HG03039 (cell line): Measurements from ENCODE around the gene UBTD1.

ENCODE experiments used
- ATAC-seq: cut with Tn5 transposase; IDR thresholded peaks from one replicate; pipeline ENCODE4 v1.9.1; 2021; ENCODE audit warnings: mild to moderate bottlenecking, moderate library complexity; ENCODE audit not compliant: unreplicated experiment

Gene UBTD1

GRCh38 chr10:97580421-97581367 lies 82.0 kb downstream of the UBTD1 start:
- no peak for ATAC-seq

- ATAC-seq, result no peak
Observed at GRCh38 chr10:97582169-97582568, 83.4 kb downstream of the UBTD1 start.

- no peak for ATAC-seq
Observed at GRCh38 chr10:97583476-97583875, 84.8 kb downstream of the UBTD1 start.

- no peak for ATAC-seq
Observed at GRCh38 chr10:97584060-97584797, 85.5 kb downstream of the UBTD1 start, which contains the start of gene HOGA1. Gene HOGA1 (plus strand): TSS chr10:97584389. CDS start chr10:97584704, 315 bp downstream.

- ATAC-seq, result no peak
Observed at GRCh38 chr10:97584798-97585438, 86.2 kb downstream of the UBTD1 start.

GRCh38 chr10:97585439-97585811 lies 86.7 kb downstream of the UBTD1 start:
- no peak for ATAC-seq

GRCh38 chr10:97587183-97587582 lies 88.5 kb downstream of the UBTD1 start:
- ATAC-seq, result no peak

- ATAC-seq, result no peak
Observed at GRCh38 chr10:97589479-97589878, 90.8 kb downstream of the UBTD1 start, which contains the start of gene C10orf62. Gene C10orf62 (plus strand): TSS chr10:97589721. CDS start chr10:97589898, 177 bp downstream.

GRCh38 chr10:97590082-97590747 lies 91.5 kb downstream of the UBTD1 start:
- no peak for ATAC-seq

- no peak for ATAC-seq
Observed at GRCh38 chr10:97590748-97591495, 92.2 kb downstream of the UBTD1 start.

- no peak for ATAC-seq
Observed at GRCh38 chr10:97593421-97593820, 94.7 kb downstream of the UBTD1 start.

- no peak for ATAC-seq
Observed at GRCh38 chr10:97596101-97597082, 97.7 kb downstream of the UBTD1 start.

GRCh38 chr10:97597778-97598177 lies 99.1 kb downstream of the UBTD1 start:
- ATAC-seq, result no peak

- no peak for ATAC-seq
Observed at GRCh38 chr10:97598407-97599271, 99.9 kb downstream of the UBTD1 start.

GRCh38 chr10:97599272-97599619 lies 100.5 kb downstream of the UBTD1 start:
- no peak for ATAC-seq

- ATAC-seq, result no peak
Observed at GRCh38 chr10:97600616-97601015, 101.9 kb downstream of the UBTD1 start.

- ATAC-seq, result no peak
Observed at GRCh38 chr10:97601268-97602215, 102.8 kb downstream of the UBTD1 start.
